NCI-H146 treated with DMSO at 0.1 percent for 48 hours (cell line): Measurements from ENCODE around the gene TMPRSS2.

ENCODE experiments used
- DNase-seq: peaks from one replicate; lab custom pipeline; 2025; ENCODE audit not compliant: unreplicated experiment; lab: John Stamatoyannopoulos, UW

TMPRSS2 gene

DNA sequence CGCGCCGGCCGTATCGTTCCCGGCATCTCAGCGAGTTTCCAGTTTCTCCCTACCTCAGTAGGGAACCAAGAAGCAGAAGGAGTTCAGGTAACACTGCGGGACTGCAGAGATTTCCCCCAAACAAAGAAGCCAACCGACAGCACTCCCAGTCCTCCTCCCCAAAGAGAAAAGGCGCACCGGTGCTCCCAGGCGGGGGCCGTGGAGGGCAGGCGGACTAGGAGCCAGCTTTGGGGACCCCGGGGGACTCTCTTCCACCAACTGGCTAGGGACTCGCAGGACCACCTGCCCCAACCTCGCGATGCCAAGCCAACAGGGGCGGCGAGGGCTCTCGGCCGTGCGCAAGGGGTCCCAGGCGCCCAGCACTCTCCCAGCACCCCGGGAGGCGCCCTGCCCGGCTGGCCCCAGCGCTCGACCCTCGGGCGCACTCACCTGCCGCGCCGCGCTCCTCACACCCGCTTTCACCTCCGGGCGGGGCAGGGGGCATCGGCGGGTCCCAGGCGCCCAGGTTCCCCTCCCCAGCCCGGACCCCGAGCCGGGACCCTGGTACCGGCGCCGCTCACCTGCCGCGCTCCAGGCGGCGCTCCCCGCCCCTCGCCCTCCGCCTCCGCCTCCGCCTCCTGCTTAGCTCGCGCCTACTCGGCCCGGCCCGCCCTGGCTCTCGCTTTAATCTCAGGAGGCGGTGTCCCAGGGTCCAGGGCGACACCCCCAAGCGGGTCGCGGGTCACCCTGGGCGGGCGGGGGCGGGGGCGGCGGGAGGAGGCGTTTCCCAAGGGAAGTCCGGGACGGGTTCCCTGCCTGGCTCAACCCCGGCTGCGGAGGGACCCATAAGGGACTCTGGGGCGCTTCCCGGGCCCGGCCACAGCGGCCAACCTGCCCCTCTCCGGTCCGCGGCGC, at the start of gene TMPRSS2:
TMPRSS2 (minus strand) TSS at position 638 of the 894 bp plus-strand sequence. CDS start 10,025 bp downstream, outside the sequence.
- no peak for DNase-seq

DNA sequence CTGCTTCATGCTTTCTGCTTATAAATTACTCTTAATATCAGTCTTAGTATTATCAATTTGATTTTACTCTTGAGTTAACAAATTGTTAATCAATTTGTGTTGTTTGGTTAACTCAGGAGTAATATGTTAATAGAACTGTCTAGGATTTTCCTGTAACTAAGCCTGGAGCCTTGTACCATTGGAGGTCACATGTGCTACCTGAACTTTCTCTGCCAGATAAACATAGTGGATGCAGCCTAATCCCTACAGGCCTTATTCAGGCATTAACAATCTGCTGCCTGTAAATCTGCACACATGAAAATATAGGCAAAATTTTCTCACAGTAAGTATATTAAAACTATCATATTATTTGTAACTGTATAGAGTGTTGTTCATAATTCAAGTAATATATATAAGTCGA, 47.1 kb upstream of the TMPRSS2 start:
- no peak for DNase-seq

DNA sequence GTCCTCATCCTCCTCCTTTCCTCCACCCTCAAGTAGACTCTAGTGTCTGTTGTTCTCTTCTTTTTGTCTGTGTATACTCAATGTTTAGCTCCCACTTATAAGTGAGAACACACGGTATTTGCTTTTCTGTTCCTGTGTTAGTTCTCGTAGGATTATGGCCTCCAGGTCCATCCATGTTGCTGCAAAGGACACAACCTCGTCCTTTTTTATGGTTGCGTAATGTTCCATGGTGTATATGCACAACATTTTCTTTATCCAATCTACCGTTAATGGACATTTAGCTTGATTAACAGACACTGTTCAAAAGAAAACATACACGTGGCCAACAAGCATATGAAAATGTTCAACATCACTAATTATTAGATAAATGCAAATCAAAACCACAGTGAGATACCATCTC, 44.3 kb upstream of the TMPRSS2 start:
- no peak for DNase-seq

DNA sequence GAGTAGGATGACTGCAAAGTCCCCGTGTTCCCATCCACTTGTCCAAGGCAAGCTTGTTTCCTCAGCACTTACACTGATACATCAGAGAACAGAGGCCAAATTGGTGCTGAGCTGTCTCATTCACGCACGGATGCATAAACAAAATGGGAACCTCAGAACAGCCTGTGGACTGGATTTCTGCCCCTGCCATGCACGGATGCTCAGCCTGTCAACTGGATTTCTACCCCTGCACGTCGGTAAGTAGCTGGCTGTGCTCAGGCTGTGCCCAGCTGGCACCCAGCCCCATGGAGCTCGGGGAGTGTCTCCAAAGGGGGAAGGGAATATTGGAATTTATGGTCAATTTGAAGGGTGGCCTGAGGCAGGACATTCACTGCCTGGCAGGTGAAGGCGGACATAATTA, 40.8 kb upstream of the TMPRSS2 start:
- no peak for DNase-seq

- DNase-seq: no peak
Measured at GRCh38 chr21:41547111-41547510, 39.2 kb upstream of the TMPRSS2 start.

- DNase-seq: no peak
Measured at GRCh38 chr21:41545500-41546359, 37.8 kb upstream of the TMPRSS2 start.

- no peak for DNase-seq
Measured at GRCh38 chr21:41542727-41543126, 34.8 kb upstream of the TMPRSS2 start.

DNA sequence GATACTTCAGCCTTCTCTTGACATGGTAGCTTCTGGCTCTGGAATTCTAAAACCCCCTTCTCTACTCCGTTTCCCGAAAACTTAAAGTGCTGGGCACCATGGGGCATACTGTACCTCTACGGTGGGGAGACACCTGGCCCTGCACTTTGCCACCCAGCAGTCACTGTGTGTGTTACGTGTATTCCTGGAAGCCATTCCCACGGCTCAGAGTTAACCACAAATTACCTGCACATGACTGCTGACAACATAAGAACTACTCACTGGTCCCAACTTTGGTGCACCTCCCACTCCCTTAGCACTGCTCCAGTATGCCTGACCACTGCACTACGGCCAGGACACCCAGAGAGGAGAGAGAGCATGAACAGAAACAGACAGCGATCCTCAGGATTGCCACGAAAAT, 29.4 kb upstream of the TMPRSS2 start:
- no peak for DNase-seq

DNA sequence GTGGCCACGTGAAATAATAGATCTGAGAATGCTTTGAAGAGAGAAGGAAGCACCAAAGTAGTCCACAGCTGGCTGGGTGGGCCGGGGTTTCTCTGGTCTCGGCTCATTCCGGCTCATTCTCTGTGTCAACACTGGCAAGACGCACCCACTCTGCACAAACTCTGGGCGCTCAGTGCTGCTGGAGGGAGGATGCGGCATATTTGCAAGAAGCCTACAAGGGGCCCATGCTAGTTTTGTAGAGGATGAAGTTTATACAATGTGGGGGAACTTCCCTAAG, 28.8 kb upstream of the TMPRSS2 start:
- DNase-seq: no peak

DNA sequence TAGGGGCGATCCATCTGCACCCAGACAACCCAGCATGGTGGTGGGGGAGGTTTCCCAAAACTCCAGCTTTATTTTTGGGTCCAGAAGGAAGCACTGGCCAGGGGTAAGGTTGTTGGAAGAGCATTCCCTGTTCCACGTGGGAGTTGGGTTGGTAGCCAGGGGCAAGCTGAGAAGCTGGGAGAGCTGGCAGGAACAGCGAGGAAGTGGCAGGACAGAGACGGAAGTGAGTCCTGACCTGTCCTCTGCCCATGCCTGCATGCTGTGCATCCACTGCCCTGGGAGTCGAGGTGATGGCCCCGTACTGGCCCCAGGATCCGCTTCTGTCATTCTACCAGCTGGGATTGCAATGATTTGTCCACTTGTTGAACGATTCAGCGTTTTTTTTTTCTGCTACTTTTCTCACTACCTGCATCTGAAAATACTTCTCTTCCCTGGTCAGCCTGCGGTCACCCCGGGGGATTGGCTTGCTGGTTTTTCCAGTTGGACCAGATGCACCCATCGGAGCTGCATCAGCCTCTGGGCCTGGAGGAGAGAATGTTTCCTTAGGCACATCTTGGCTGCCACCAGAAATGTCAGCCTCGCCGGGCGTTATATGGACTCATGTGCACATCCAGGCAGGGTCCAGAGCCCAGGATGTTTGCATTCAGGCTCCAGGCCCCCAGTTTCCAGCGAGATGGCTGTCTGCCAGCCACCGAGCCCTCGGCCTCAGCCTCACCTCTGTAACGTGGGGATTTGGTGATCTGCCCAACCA, 28.3 kb upstream of the TMPRSS2 start:
- DNase-seq: no peak

GRCh38 chr21:41530366-41530765, 22.4 kb upstream of the TMPRSS2 start:
- no peak for DNase-seq

DNA sequence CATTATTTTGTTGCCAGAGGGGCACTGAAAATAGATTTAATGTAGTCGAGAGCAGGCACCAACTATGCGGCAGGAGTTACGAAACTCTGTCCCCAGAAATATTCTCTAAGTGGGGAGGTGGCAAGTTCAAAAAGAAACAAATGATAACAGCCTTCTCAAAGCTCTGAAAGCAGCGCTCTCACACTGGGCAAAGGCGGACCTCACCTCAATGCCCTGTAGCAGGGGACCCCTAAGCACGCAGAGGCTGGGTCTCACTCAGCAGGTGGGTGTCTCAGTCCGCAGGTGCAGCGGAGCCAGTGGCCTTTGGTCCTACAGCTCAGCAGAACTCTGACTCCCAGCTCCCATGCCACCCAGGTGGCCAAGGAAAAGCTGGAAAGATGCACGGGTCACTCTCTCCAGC, 21.8 kb upstream of the TMPRSS2 start:
- DNase-seq: no peak

- no peak for DNase-seq
Measured at GRCh38 chr21:41526478-41527087, 18.6 kb upstream of the TMPRSS2 start.

DNA sequence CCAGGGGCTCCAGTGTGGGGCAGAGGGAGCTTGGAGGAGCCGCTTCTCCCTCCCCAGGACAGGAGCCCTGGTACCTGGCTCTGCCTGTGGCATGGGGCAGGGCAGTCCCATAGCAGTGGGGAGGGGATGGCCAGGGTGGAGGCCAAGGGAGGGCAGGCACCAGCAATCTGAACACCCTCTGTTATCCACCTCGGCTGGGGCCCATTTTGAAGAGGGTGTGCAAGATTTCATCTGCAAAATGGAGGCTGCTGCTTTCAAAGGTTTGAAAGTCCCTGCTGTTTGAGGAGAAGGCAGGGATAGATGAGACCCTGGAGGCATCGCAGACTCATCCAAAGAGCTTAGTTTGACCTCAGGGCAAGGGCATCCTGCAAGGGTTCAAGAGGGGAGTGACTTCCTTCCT, 15.2 kb upstream of the TMPRSS2 start:
- DNase-seq: no peak

- no peak for DNase-seq
Measured at GRCh38 chr21:41521489-41522027, 13.6 kb upstream of the TMPRSS2 start.

GRCh38 chr21:41520560-41521442, 12.8 kb upstream of the TMPRSS2 start:
- DNase-seq: no peak

GRCh38 chr21:41519806-41520559, 12.0 kb upstream of the TMPRSS2 start:
- DNase-seq: no peak

- DNase-seq: no peak
Measured at GRCh38 chr21:41518757-41519156, 10.8 kb upstream of the TMPRSS2 start.

DNA sequence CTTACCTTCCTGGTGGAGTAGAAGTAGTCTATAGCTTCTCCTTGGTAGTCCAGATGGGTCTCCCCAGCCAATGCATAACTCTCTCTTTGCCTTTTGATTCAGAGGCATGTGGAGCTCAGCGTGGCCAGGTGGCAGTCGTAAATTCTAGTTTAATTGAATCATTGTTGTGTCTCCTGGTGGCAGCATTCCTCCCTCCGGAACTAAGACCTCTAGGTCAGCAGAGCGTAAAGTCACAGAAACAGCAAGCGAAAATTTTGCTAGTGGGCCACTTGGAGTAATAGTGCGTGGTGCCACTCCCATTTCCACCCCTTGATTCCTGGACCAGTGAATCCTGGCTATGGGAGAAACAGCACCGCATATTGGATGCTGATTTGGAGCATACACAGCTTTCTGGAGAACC, 3.9 kb upstream of the TMPRSS2 start:
- DNase-seq: no peak
